GM12891 (cell line): ENCODE measurements around the gene SLC44A5.

Experiments
- DNase-seq: peaks from one replicate; pipeline ENCODE4 v3.0.0; 2011; ENCODE audit warnings: low spot score; ENCODE audit not compliant: insufficient read length
- FAIRE-seq: peaks from 2 replicates; lab custom pipeline; 2011; peaks lifted over from hg19 to GRCh38; lab: Jason Lieb, UNC
- PAX5 ChIP-seq: IDR thresholded peaks from 2 replicates; pipeline ENCODE4 v1.6.1; 2011; ENCODE audit warnings: low read length, moderate library complexity, mild to moderate bottlenecking; ENCODE audit not compliant: insufficient read depth, severe bottlenecking
- POLR2A ChIP-seq: IDR thresholded peaks from 2 replicates; pipeline ENCODE4 v1.6.1; 2011; ENCODE audit warnings: low read depth, low read length, control low read depth
- POLR2AphosphoS5 ChIP-seq: IDR thresholded peaks from 2 replicates; pipeline ENCODE4 v1.6.1; 2011; ENCODE audit warnings: low read depth, low read length, control low read depth
- POU2F2 ChIP-seq: IDR thresholded peaks from 2 replicates; pipeline ENCODE4 v1.6.1; 2011; ENCODE audit warnings: low read depth, mild to moderate bottlenecking, control low read depth, low read length, moderate library complexity
- SPI1 ChIP-seq: IDR thresholded peaks from 2 replicates; pipeline ENCODE4 v1.6.1; 2011; ENCODE audit warnings: low read depth, low read length, control low read depth
- TAF1 ChIP-seq: IDR thresholded peaks from 2 replicates; pipeline ENCODE4 v1.6.1; 2011; ENCODE audit warnings: low read depth, low read length, control low read depth

SLC44A5 gene

DNA sequence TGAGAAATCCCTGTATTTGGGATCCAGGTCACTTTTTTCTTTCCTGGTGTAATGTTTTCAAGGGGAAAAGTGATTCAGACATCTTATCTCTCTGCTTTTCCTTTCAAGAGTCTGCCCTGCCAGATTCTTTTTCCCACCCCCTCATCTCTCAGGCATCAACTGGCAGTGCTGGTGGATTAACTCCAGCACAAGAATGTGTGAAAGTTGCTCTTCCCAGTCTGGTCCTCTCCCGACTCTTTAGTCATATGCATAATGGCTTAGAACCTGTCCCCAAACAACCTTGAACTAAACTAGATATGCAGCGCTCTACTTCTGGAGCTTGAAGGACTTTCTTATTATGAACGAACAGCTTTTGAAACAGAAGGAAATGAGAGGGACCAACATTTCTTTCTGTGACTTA, 88.5 kb downstream of the SLC44A5 start:
- DNase-seq (no peak), FAIRE-seq (no peak)
- TF ChIP-seq PAX5 (no peak), POLR2AphosphoS5 (no peak), POU2F2 (no peak), SPI1 (no peak), POLR2A (no peak), TAF1 (no peak)

DNA sequence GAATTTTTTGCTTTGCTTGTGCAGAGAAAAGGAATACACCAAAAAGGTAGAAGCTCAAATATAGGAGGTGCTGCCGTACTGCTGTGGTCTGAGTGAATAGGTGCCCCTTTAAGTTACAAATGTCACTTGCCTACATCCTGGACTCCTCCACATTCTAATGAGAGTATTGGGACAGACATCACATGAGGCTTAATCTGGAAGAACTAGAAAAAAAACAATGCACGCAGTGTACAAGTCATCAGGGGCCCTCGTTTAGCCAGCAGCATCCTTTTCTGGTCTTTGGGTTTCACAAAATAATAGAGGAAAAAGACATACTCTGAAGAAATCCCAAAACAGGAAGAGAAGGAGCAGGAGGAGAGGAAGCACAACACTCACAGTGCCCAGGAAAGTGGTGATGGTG, 89.3 kb downstream of the SLC44A5 start:
- FAIRE-seq (no peak), DNase-seq (no peak)
- no peak for TF ChIP-seq TAF1
- TF ChIP-seq SPI1, result no peak
- TF ChIP-seq POLR2AphosphoS5, result no peak
- no peak for TF ChIP-seq PAX5
- no peak for TF ChIP-seq POU2F2
- TF ChIP-seq POLR2A, result no peak

DNA sequence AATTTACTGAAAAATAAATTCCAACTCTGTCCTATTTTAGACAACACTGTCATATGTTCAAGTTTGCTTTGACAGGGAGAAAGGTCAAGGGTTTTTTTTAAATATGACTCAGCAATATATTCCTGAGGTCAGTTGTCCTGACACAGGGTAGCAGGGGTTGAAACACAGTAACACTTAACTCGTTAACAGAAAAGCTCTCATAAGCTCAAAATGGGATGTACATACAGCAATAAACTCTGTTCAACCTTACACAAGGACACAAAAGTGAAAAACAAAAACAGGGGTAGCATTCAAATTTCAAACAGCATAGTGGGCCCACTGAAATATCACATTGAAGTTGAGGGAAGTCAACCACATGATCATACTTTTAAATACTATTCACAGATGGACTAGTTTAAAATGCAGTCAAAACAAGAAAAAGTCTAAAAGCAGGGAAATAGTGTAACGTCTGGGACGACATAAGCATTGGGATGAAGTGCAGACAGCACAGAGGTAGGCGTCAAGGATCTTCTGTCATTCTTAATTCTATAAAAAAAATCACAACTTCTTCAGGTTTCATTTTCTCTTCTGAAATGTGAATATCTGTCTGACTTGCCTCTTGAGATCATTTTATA, 89.9 kb downstream of the SLC44A5 start:
- DNase-seq (no peak), FAIRE-seq (no peak)
- TF ChIP-seq POLR2AphosphoS5 (no peak), PAX5 (no peak), TAF1 (no peak), SPI1 (no peak), POU2F2 (no peak), POLR2A (no peak)

DNA sequence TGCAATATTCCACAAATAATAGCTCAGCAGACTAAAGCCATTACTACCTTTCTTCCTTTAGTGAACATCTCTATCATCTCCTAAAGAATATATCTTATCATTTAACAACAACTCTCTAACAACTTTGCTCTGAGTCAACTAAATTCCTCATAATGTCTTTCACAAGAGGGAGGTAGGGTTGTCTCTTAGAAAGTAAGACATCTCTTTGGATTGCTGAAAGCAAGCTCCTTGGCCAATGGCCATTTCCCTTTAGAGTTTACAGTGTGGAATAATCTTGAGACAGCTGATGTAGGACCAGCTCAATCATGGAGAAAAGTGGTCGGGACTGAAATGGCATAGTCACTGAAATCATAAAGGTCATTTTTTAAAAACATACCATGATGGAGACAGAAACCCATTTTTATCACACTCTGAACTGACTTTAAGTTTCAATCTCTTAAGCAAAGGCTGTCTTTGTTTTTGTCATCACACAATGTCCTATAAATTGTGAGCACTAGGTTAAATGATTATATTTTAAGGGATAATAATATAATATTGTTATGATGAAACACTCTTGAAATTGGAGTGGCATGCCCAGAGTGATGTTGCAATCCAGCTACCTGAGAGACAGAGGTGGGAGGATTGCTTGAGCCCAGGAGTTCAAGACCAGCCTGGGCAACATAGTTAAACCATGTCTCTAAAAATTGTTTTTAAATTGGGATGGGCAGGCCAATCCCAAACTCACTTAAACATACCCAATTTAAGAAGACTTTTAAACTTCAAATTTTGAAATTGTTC, 91.1 kb downstream of the SLC44A5 start:
- FAIRE-seq, result no peak
- TF ChIP-seq POLR2AphosphoS5, result no peak
- TF ChIP-seq POLR2A, result no peak
- TF ChIP-seq PAX5, result no peak
- no peak for TF ChIP-seq TAF1
- no peak for TF ChIP-seq POU2F2
- no peak for TF ChIP-seq SPI1
- no peak for DNase-seq

DNA sequence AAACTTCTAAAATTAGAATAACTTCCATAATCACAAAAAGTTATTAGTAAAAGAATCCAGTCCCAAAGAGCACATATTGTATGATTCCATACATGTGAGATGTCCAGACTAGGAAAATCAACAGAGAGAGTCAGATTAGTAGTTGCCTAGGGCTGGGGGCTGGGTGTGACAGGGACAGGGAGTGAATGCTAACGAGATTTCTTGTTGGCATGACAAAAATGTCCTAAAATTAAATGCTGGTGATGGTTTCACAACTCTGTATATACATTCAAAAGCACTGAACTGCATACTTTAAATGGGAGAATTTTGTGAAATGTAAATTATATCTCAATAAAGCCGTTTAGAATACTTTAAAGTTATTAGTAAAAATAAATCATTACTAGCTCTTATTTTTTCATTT, 92.2 kb downstream of the SLC44A5 start:
- TF ChIP-seq POLR2AphosphoS5 (no peak), SPI1 (no peak), PAX5 (no peak), POLR2A (no peak), POU2F2 (no peak), TAF1 (no peak)
- FAIRE-seq (no peak), DNase-seq (no peak)

DNA sequence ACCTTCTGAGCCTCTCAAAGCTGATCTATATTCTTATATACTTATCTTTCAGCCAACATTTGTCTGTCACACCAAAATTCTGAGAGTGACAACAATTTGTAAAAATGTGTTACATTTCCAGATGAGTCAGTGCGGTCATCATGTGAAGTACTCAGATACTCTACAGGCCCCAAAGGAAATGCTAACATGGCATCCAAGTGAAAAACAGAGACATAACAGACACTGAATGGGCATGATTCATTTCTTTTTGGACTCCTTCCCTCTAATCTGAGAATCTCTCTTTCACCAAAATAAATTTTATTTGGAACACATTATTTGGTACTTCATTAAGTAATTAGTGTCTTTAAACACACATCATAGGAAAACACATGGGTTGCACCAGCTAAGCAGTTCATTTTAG, 96.6 kb downstream of the SLC44A5 start:
- FAIRE-seq (no peak), DNase-seq (no peak)
- TF ChIP-seq POLR2A, result no peak
- no peak for TF ChIP-seq PAX5
- no peak for TF ChIP-seq TAF1
- no peak for TF ChIP-seq SPI1
- TF ChIP-seq POU2F2, result no peak
- TF ChIP-seq POLR2AphosphoS5, result no peak

DNA sequence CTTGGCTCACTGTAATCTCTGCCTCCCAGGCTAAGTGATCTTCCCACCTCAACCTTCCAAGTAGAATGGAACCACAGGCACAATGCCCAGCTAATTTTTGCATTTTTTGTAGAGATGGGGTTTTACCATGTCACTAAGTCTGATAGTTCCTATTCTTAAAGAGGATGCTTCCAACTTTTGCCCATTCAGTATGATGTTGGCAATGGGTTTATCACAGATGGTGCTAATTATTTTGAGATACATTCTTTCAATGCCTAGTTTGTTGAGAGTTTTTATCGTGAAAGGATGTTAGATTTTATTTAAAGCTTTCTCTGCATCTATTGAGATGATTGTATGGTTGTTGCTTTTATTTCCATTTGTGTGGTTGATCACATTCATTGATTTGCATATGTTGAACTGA, 103.9 kb downstream of the SLC44A5 start:
- no peak for FAIRE-seq
- no peak for DNase-seq
- TF ChIP-seq TAF1, result no peak
- TF ChIP-seq POLR2A, result no peak
- no peak for TF ChIP-seq SPI1
- TF ChIP-seq PAX5, result no peak
- TF ChIP-seq POU2F2, result no peak
- TF ChIP-seq POLR2AphosphoS5, result no peak

GRCh38 chr1:75503221-75503974, 107.5 kb downstream of the SLC44A5 start:
- DNase-seq (no peak), FAIRE-seq (no peak)
- TF ChIP-seq POU2F2 (no peak), PAX5 (no peak)

DNA sequence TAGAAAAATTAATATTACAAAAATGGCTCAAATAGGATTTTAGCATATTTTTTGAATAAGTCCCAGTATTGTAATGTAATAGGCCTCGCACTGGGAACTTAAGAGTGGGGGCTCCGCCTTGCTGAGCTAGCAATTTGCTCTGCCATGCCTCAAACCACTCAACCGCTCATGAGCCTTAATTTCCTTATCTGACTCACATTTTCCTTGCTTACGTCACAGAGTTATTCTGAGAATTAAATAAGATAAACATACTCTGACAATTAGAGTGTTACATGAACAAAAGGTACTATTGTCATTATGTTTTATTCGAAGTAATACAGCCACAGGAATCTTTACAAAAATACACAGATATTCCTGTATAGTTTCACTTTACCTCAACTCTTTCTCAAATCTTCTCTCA, 108.1 kb downstream of the SLC44A5 start:
- DNase-seq (no peak), FAIRE-seq (no peak)
- TF ChIP-seq POLR2AphosphoS5 (no peak), POLR2A (no peak), PAX5 (no peak), POU2F2 (no peak), TAF1 (no peak), SPI1 (no peak)
